IMR-90 (cell line): ENCODE data around the gene SULT1C4. TPM values are rescaled to one million over a fixed set of nuclear protein-coding genes. Genes with fewer than 3 reads are reported as not detected.
A peak's percentile ranks its signal among the peaks of the same experiment; 100 is the strongest.

ENCODE experiments used
- ATAC-seq: fragments of 200-7000 bp; cut with Tn5 transposase; 2 replicates; pipeline ENCODE4 v1.9.1; 2020; ENCODE audit warnings: low read depth, mild to moderate bottlenecking, moderate library complexity
- BruUV-seq: library from RNA; stranded (reverse); fragments of 400-500 nt; replicated peaks from 2 replicates; lab custom pipeline; 2021; lab: Mats Ljungman, UMichigan
- CTCF ChIA-PET: fragments of 300-600 bp; formaldehyde crosslinking; extraction: SDS; loops from one replicate; lab custom pipeline; 2021; ENCODE audit warnings: antibody characterized with exemption; lab: Yijun Ruan, JAX
- POLR2A ChIA-PET: fragments of 300-600 bp; sonication (Branson Sonifier 250); formaldehyde crosslinking; loops from one replicate; lab custom pipeline; 2022; ENCODE audit warnings: antibody characterized with exemption; ENCODE audit not compliant: unreplicated experiment; lab: Charles Lee
- DNase-seq: peaks from one replicate; pipeline ENCODE4 v3.0.0; 2013
- H2AFZ ChIP-seq: replicated peaks from 2 replicates; pipeline ENCODE3; 2013; ENCODE audit warnings: low read length, mild to moderate bottlenecking; ENCODE audit not compliant: poor library complexity
- H2AK5ac ChIP-seq: 2 replicates; pipeline ENCODE4 v1.6.1; 2013; ENCODE audit warnings: low read depth, low read length, inconsistent platforms
- H2AK9ac ChIP-seq: replicated peaks from 2 replicates; pipeline ENCODE3; 2013; ENCODE audit warnings: mild to moderate bottlenecking, low read depth, low read length, moderate library complexity; ENCODE audit not compliant: poor library complexity
- H2BK120ac ChIP-seq: 2 replicates; pipeline ENCODE4 v1.6.1; 2013; ENCODE audit warnings: low read depth, low read length, inconsistent platforms
- H2BK15ac ChIP-seq: 3 replicates; pipeline ENCODE4 v1.6.1; 2013; ENCODE audit warnings: low read depth, low read length, inconsistent platforms
- H2BK20ac ChIP-seq: 2 replicates; pipeline ENCODE4 v1.6.1; 2013; ENCODE audit warnings: low read depth, mild to moderate bottlenecking, inconsistent platforms, low read length, moderate library complexity
- H2BK5ac ChIP-seq: 2 replicates; pipeline ENCODE4 v1.6.1; 2013; ENCODE audit warnings: mild to moderate bottlenecking, low read depth, low read length, inconsistent platforms; ENCODE audit not compliant: poor library complexity, severe bottlenecking
- H3K14ac ChIP-seq: replicated peaks from 2 replicates; pipeline ENCODE4 v1.6.1; 2013; ENCODE audit warnings: low read depth, low read length, inconsistent platforms
- H3K18ac ChIP-seq: 2 replicates; pipeline ENCODE4 v1.6.1; 2013; ENCODE audit warnings: low read depth, low read length, control low read depth
- H3K23ac ChIP-seq: 2 replicates; pipeline ENCODE4 v1.6.1; 2013; ENCODE audit warnings: low read depth, low read length, inconsistent platforms
- H3K27ac ChIP-seq: 2 replicates; pipeline ENCODE4 v1.5.1; 2013; ENCODE audit warnings: mild to moderate bottlenecking, control low read depth, low read length; ENCODE audit not compliant: insufficient read depth
- H3K27me3 ChIP-seq: 2 replicates; pipeline ENCODE4 v1.6.1; 2013; ENCODE audit warnings: low read length; ENCODE audit not compliant: control insufficient read depth, insufficient read depth
- H3K36me3 ChIP-seq: 2 replicates; pipeline ENCODE4 v1.6.1; 2013; ENCODE audit warnings: low read length, mixed read lengths; ENCODE audit not compliant: control insufficient read depth, insufficient read depth
- H3K4ac ChIP-seq: 2 replicates; pipeline ENCODE4 v1.6.1; 2013; ENCODE audit warnings: low read depth, low read length, inconsistent platforms
- H3K4me1 ChIP-seq: 2 replicates; pipeline ENCODE4 v1.6.1; 2013; ENCODE audit warnings: low read length, mixed read lengths; ENCODE audit not compliant: control insufficient read depth, insufficient read depth
- H3K4me2 ChIP-seq: 2 replicates; pipeline ENCODE4 v1.6.1; 2013; ENCODE audit warnings: low read depth, mild to moderate bottlenecking, control low read depth, low read length, moderate library complexity
- H3K4me3 ChIP-seq: 2 replicates; pipeline ENCODE4 v1.5.1; 2013; ENCODE audit warnings: low read depth, mild to moderate bottlenecking, control low read depth, low read length, moderate library complexity; ENCODE audit not compliant: insufficient read depth
- H3K56ac ChIP-seq: 2 replicates; pipeline ENCODE4 v1.6.1; 2013; ENCODE audit warnings: low read length, inconsistent platforms; ENCODE audit not compliant: insufficient read depth; ENCODE audit errors: extremely low read depth
- H3K79me1 ChIP-seq, 2 experiments: 2 replicates each; pipeline ENCODE4 v1.6.1; 2013; ENCODE audit warnings: low read length in 2 of 2, inconsistent platforms in 1 of 2, low read depth in 1 of 2
- H3K9ac ChIP-seq: 2 replicates; pipeline ENCODE4 v1.6.1; 2013; ENCODE audit warnings: low read depth, low read length, control low read depth
- H3K9me1 ChIP-seq: 2 replicates; pipeline ENCODE4 v1.6.1; 2013; ENCODE audit warnings: low read length, inconsistent platforms; ENCODE audit not compliant: insufficient read depth
- H3K9me3 ChIP-seq: 2 replicates; pipeline ENCODE4 v1.6.1; 2013; ENCODE audit warnings: low read length; ENCODE audit not compliant: control insufficient read depth, insufficient read depth
- H4K20me1 ChIP-seq: 2 replicates; pipeline ENCODE4 v1.6.1; 2013; ENCODE audit warnings: low read length, inconsistent platforms; ENCODE audit not compliant: insufficient read depth
- H4K5ac ChIP-seq: 2 replicates; pipeline ENCODE4 v1.6.1; 2013; ENCODE audit warnings: mild to moderate bottlenecking, low read depth, low read length, control low read depth
- H4K8ac ChIP-seq, 2 experiments: 2 replicates each; pipeline ENCODE4 v1.6.1; 2013; ENCODE audit warnings: low read depth in 2 of 2, low read length in 2 of 2, control low read depth in 1 of 2, inconsistent platforms in 1 of 2
- H4K91ac ChIP-seq: 2 replicates; pipeline ENCODE4 v1.6.1; 2013; ENCODE audit warnings: low read depth, low read length, inconsistent platforms; ENCODE audit not compliant: insufficient read depth
- CEBPB ChIP-seq: IDR thresholded peaks from 2 replicates; pipeline ENCODE4 v1.6.1; 2012; ENCODE audit warnings: low read depth, low read length, improper control_type of control experiment
- MAZ ChIP-seq: IDR thresholded peaks from 2 replicates; pipeline ENCODE4 v1.6.1; 2012; ENCODE audit warnings: low read depth, mild to moderate bottlenecking, low read length, improper control_type of control experiment, moderate library complexity, borderline replicate concordance
- WGBS, 2 experiments: methylation state at CpG; one replicate each; pipeline versions ENCODE4 v1.1.5 to v1.1.7; 2013; ENCODE audit warnings: missing lambda C conversion rate in 2 of 2; ENCODE audit not compliant: insufficient read length in 1 of 2; ENCODE audit errors: extremely low coverage in 2 of 2; 5-methylcytosine and 5-hydroxymethylcytosine counted together
- dilution Hi-C: fragments of 300-500 bp; cut with HindIII; formaldehyde crosslinking; loops from one replicate; pipeline ENCODE4 v1.14.3; 2018; ENCODE audit warnings: low sequenced_read_pairs; ENCODE audit not compliant: unreplicated experiment
- in situ Hi-C: fragments of 300-500 bp; cut with MboI; formaldehyde crosslinking; loops from 3 replicates; pipeline ENCODE4 v1.14.3; 2019; ENCODE audit warnings: low sequenced_read_pairs, inconsistent platforms, mixed read lengths
- intact Hi-C: fragments of 100-400 bp; cut with micrococcal nuclease; formaldehyde crosslinking; loops from 2 replicates; pipeline ENCODE4 v1.10.0; 2022
- polyA plus RNA-seq, 3 experiments: library from polyadenylated mRNA; depleted of rRNA; stranded (reverse); fragments of >200 nt; gene quantifications; 2 replicates each; pipeline ENCODE4 v1.2.3, GENCODE V29; 2012; ENCODE audit warnings: low replicate concordance in 1 of 3
- total RNA-seq: library from RNA; depleted of rRNA; stranded (reverse); fragments of >200 nt; gene quantifications from 2 replicates; pipeline ENCODE4 v1.2.3, GENCODE V29; 2012

The SULT1C4 gene
- total and polyA plus RNA-seq, 2 of the 4 experiments (the other 2 are of a cell fraction) = 0.36 to 0.50 TPM

DNA sequence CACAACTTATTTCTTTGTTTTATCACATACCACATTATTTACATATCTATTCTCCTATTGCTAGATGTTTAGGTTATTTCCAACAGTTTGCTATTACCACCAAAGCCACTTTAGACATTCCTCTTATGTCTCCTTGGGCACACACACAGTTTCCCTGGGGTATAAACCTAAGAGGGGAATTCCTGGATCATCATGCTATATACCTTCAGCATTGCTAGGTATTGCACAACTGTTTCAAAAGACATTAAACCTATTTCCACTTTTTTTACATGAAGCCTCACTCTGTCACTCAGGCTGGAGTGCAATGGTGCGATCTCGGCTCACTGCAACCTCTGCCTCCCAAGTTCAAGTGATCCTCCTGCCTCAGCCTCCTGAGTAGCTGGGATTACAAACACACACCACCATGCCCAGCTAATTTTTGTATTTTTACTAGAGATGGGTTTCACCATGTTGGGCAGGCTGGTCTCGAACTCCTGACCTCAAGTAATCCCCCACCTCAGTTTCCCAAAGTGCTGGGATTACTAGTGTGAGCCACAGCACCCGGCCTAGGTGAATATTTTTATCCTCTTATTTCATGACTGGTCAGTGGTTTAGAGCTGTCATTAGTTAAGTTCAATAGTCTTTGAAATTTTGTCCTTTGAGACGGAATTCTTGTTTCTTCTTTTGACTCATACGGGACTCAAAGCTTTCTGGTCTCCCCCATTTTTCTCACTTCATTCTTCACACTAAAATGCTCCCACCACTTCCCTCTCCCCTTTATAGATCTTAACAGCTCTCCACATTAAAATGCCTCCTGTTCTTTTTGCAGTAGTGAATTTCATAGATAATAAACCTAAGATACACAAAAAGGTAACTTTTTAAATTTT lies 30.3 kb downstream of the SULT1C4 start:
- Histone ChIP-seq H3K9me3 (peaks cover 3% of the 10 kb centered on the region; the same call in 1 of the 2 replicates), H3K9me1 (peaks cover 15% of the 10 kb centered on the region), H3K14ac (no peak overlapping the region), H4K20me1 (no peaks in the 10 kb centered on the region), H2BK20ac (peak overlapping the region; percentile 14; the same call in 1 of the 2 replicates), H2AK5ac (no peak overlapping the region), H2BK15ac (no peak overlapping the region), H3K4ac (no peak overlapping the region), H4K8ac (no peak overlapping the region), H3K79me1 (peaks cover 0 to 4% of the 10 kb centered on the region in 2 experiments; a peak in 1 of 4 replicates), H3K4me1 (peaks cover 11% of the 10 kb centered on the region), H3K4me3 (no peak overlapping the region), H3K18ac (no peak overlapping the region), H2BK5ac (no peak overlapping the region), H3K36me3 (no peaks in the 10 kb centered on the region), H3K23ac (no peak overlapping the region), H2AFZ (no peak overlapping the region), H3K27me3 (no peaks in the 10 kb centered on the region), H3K4me2 (no peak overlapping the region), H4K5ac (no peak overlapping the region), H2AK9ac (no peak overlapping the region), H3K27ac (no peak overlapping the region), H3K56ac (no peak overlapping the region), H2BK120ac (no peak overlapping the region), H4K91ac (no peak overlapping the region), H3K9ac (no peak overlapping the region)
- ChIA-PET POLR2A (no interaction called here), CTCF (no interaction called here)
- intact Hi-C loops (no loop called here), dilution Hi-C loops (no loop called here), in situ Hi-C loops (no loop called here)
- BruUV-seq = no TSS peak
- ATAC-seq (no peak), DNase-seq (peak; percentile 37)
- TF ChIP-seq CEBPB (peak; percentile 80), MAZ (no peak)
- no CpG with 5 or more reads among the region's 6 CpGs for WGBS, 2 experiments
